ENCODE results near the gene ANKRD16. TPM values are rescaled to one million over a fixed set of nuclear protein-coding genes. Genes with fewer than 3 reads are reported as not detected.
"Not testable (repeated sequence)": the region's sequence is repeated elsewhere in the genome, so short reads cannot be mapped to it uniquely, and the experiment has no call there.

Gene ANKRD16
- total RNA-seq, 1 donor from 2014 or later, result 5.9 TPM

GRCh38 chr10:5841965-5842364 lies 47.7 kb downstream of the ANKRD16 start:
- peaks cover 13% of the 10 kb centered on the region for H3K4me1 Mint-ChIP-seq
- no peak for DNase-seq (ENCODE audit: low spot score)
- no peak for TF ChIP-seq CTCF (IDR thresholded peaks at IDR 0.05)
- TF ChIP-seq EZH2phosphoT487 (IDR thresholded peaks at IDR 0.05), result no peak
- no peak for TF ChIP-seq EZH2 (IDR thresholded peaks at IDR 0.05)

GRCh38 chr10:5840314-5841307 lies 49.1 kb downstream of the ANKRD16 start:
- H3K36me3 Mint-ChIP-seq, result no peaks in the 10 kb centered on the region
- DNase-seq (ENCODE audit: low spot score), result peak; percentile 16
- H3K9me3 ChIP-seq (ENCODE audit: low read depth), result no peaks in the 10 kb centered on the region
- H4K20me1 ChIP-seq (ENCODE audit: low read depth), result no peaks in the 10 kb centered on the region
- peaks cover 12% of the 10 kb centered on the region for H3K4me1 ChIP-seq
- H3F3A ChIP-seq (ENCODE audit: low read depth), result no peaks in the 10 kb centered on the region
- H3K27me3 Mint-ChIP-seq (ENCODE audit: insufficient read depth, low read depth), result peaks cover 2% of the 10 kb centered on the region
- no peak overlapping the region for H3K9ac ChIP-seq
- no peak overlapping the region for H3K4me2 ChIP-seq
- no peaks in the 10 kb centered on the region for H3K36me3 ChIP-seq
- H3K9me3 Mint-ChIP-seq, result no peaks in the 10 kb centered on the region
- peaks cover 13% of the 10 kb centered on the region for H3K4me1 Mint-ChIP-seq
- no peak overlapping the region for H3K27ac ChIP-seq
- H3K79me2 ChIP-seq (ENCODE audit: low read depth), result no peaks in the 10 kb centered on the region
- H3K4me3 ChIP-seq, result no peak overlapping the region
- no peaks in the 10 kb centered on the region for H3K27me3 ChIP-seq
- peak overlapping the region; percentile 42 for H3K27ac Mint-ChIP-seq
- no peak overlapping the region for H3K4me3 Mint-ChIP-seq
- TF ChIP-seq EZH2phosphoT487 (IDR thresholded peaks at IDR 0.05) (no peak), CTCF (IDR thresholded peaks at IDR 0.05) (no peak), EZH2 (IDR thresholded peaks at IDR 0.05) (no peak)
- H2AFZ ChIP-seq (replicated peaks), result peak overlapping the region; percentile 90

More at GRCh38 chr10:5841965-5842364, 47.7 kb downstream of the ANKRD16 start:
- Mint-ChIP-seq H3K27me3 (ENCODE audit: insufficient read depth, low read depth) (peaks cover 4% of the 10 kb centered on the region), H3K9me3 (no peaks in the 10 kb centered on the region), H3K27ac (no peak overlapping the region), H3K4me3 (no peak overlapping the region), H3K36me3 (no peaks in the 10 kb centered on the region)
- Histone ChIP-seq H3K9ac (no peak overlapping the region), H3K4me1 (peaks cover 12% of the 10 kb centered on the region), H3K27ac (no peak overlapping the region), H2AFZ (replicated peaks) (no peak overlapping the region), H3K9me3 (ENCODE audit: low read depth) (no peaks in the 10 kb centered on the region), H4K20me1 (ENCODE audit: low read depth) (no peaks in the 10 kb centered on the region), H3K36me3 (no peaks in the 10 kb centered on the region), H3F3A (ENCODE audit: low read depth) (no peaks in the 10 kb centered on the region), H3K4me2 (no peak overlapping the region), H3K79me2 (ENCODE audit: low read depth) (no peaks in the 10 kb centered on the region), H3K4me3 (no peak overlapping the region), H3K27me3 (no peaks in the 10 kb centered on the region)

GRCh38 chr10:5836181-5836580 lies 53.5 kb downstream of the ANKRD16 start:
- not testable (repeated sequence) for H3K36me3 Mint-ChIP-seq; H4K20me1 ChIP-seq (ENCODE audit: low read depth); H3K36me3 ChIP-seq; H3K4me1 ChIP-seq; H3K9ac ChIP-seq; H3K4me3 ChIP-seq; H3K9me3 ChIP-seq (ENCODE audit: low read depth); H3K79me2 ChIP-seq (ENCODE audit: low read depth); DNase-seq (ENCODE audit: low spot score); H2AFZ ChIP-seq (replicated peaks); H3K27me3 ChIP-seq; H3K4me2 ChIP-seq; H3K27ac Mint-ChIP-seq; H3F3A ChIP-seq (ENCODE audit: low read depth); H3K27ac ChIP-seq; H3K27me3 Mint-ChIP-seq (ENCODE audit: insufficient read depth, low read depth); H3K4me3 Mint-ChIP-seq; H3K9me3 Mint-ChIP-seq
- H3K4me1 Mint-ChIP-seq, result peaks cover 13% of the 10 kb centered on the region
